CD4-positive, CD25-positive, alpha-beta regulatory T cell (primary cell): Measurements from ENCODE around the gene ANO1. TPM values are rescaled to one million over a fixed set of nuclear protein-coding genes. Genes with fewer than 3 reads are reported as not detected.

Experiments
- ATAC-seq, 2 donors: fragments of 150-1000 bp; cut with Tn5 transposase; one replicate each; pipeline ENCODE4 v1.10.0; 2021; ENCODE audit warnings: low read depth in 2 of 2, moderate number of reproducible peaks in 2 of 2, moderate library complexity in 1 of 2
- DNase-seq, 3 donors: peaks; one replicate each; pipeline versions ENCODE4 v3.0.0 to v3.0.0-alpha.2; 2012 to 2022; ENCODE audit warnings: mixed read lengths in 1 of 3
- H3K27ac ChIP-seq: one replicate; pipeline ENCODE4 v1.7.0; 2013; ENCODE audit warnings: mild to moderate bottlenecking, low read length; ENCODE audit not compliant: insufficient read depth, poor library complexity, severe bottlenecking
- H3K27me3 ChIP-seq: one replicate; pipeline ENCODE4 v1.7.0; 2013; ENCODE audit warnings: low read length; ENCODE audit not compliant: control insufficient read depth, insufficient read depth
- H3K36me3 ChIP-seq: one replicate; pipeline ENCODE4 v1.7.0; 2013; ENCODE audit warnings: mild to moderate bottlenecking, low read length, moderate library complexity; ENCODE audit not compliant: control insufficient read depth, insufficient read depth
- H3K4me1 ChIP-seq: 2 replicates; pipeline ENCODE4 v1.7.0; 2013; ENCODE audit warnings: mild to moderate bottlenecking, low read length; ENCODE audit not compliant: insufficient read depth, control insufficient read depth, poor library complexity, severe bottlenecking
- H3K4me3 ChIP-seq: one replicate; pipeline ENCODE4 v1.7.0; 2013; ENCODE audit warnings: low read depth, mild to moderate bottlenecking, low read length, moderate library complexity
- H3K9me3 ChIP-seq, 2 experiments: 1 replicate in 1 of 2; 2 replicates in 1 of 2; pipeline ENCODE4 v1.7.0; 2013; ENCODE audit warnings: low read length in 2 of 2, mild to moderate bottlenecking in 1 of 2, moderate library complexity in 1 of 2; ENCODE audit not compliant: control insufficient read depth in 2 of 2
- H3K27ac Mint-ChIP-seq, 3 donors: one replicate each; pipeline ENCODE4 v1.8.0; 2020 to 2022; ENCODE audit warnings: mild to moderate bottlenecking in 3 of 3, mixed read lengths in 3 of 3, moderate library complexity in 2 of 3
- H3K27me3 Mint-ChIP-seq: one replicate; pipeline ENCODE4 v1.8.0; 2022; ENCODE audit warnings: mild to moderate bottlenecking, mixed read lengths
- H3K36me3 Mint-ChIP-seq: one replicate; pipeline ENCODE4 v1.8.0; 2020; ENCODE audit warnings: mixed read lengths
- H3K4me1 Mint-ChIP-seq, 4 donors: one replicate each; pipeline ENCODE4 v1.8.0; 2020 to 2022; ENCODE audit warnings: mixed read lengths in 4 of 4, mild to moderate bottlenecking in 1 of 4
- H3K4me3 Mint-ChIP-seq, 4 donors: one replicate each; pipeline ENCODE4 v1.8.0; 2020 to 2022; ENCODE audit warnings: mild to moderate bottlenecking in 4 of 4, mixed read lengths in 4 of 4, moderate library complexity in 3 of 4
- H3K9me3 Mint-ChIP-seq, 7 donors: one replicate each; pipeline ENCODE4 v1.8.0; 2020 to 2022; ENCODE audit warnings: mixed read lengths in 7 of 7, mild to moderate bottlenecking in 3 of 7, moderate library complexity in 2 of 7
- polyA plus RNA-seq, 4 donors: library from polyadenylated mRNA; unstranded; fragments of 300-500 nt; fragmentation: Illumina TruSeq; gene quantifications; one replicate each; pipeline ENCODE4 v1.2.3, GENCODE V29; 2021
- total RNA-seq: library from RNA; stranded (reverse); gene quantifications from one replicate; pipeline ENCODE4 v1.2.3, GENCODE V29; 2022

Gene ANO1
- total and polyA plus RNA-seq, 5 donors from 2014 or later: not detected

GRCh38 chr11:70205049-70205725 lies 127.1 kb downstream of the ANO1 start:
- no peaks in the 10 kb centered on the region for H3K9me3 ChIP-seq
- Mint-ChIP-seq H3K27me3 (peaks cover 7% of the 10 kb centered on the region), H3K36me3 (peaks cover 26% of the 10 kb centered on the region), H3K4me1 (peaks cover 4 to 67% (median 33%) of the 10 kb centered on the region in 4 donors), H3K27ac (peak overlapping the region; percentile 89 to 98 (median 95)), H3K4me3 (peak overlapping the region; percentile 96 to 99 (median 97)), H3K9me3 (peaks cover 0 to 2% (median 0%) of the 10 kb centered on the region in 7 donors)
- no peak for DNase-seq
- peaks cover 41% of the 10 kb centered on the region for H3K36me3 ChIP-seq
- no peaks in the 10 kb centered on the region for H3K27me3 ChIP-seq
- ATAC-seq: no peak
- peak overlapping the region; percentile 98 for H3K4me3 ChIP-seq
- peak overlapping the region; percentile 88 for H3K27ac ChIP-seq
- peaks cover 38% of the 10 kb centered on the region for H3K4me1 ChIP-seq

- Mint-ChIP-seq H3K27ac (peak overlapping the region in 2 of 3 donors; percentile 95 to 98), H3K9me3 (peaks cover 0 to 2% (median 0%) of the 10 kb centered on the region in 7 donors), H3K4me1 (peaks cover 5 to 68% (median 33%) of the 10 kb centered on the region in 4 donors), H3K4me3 (peak overlapping the region; percentile 96 to 99 (median 97)), H3K27me3 (peaks cover 7% of the 10 kb centered on the region), H3K36me3 (peaks cover 28% of the 10 kb centered on the region)
- no peaks in the 10 kb centered on the region for H3K27me3 ChIP-seq
- ATAC-seq (no peak), DNase-seq (peak in 1 of 3 donors; percentile 44)
- peaks cover 38% of the 10 kb centered on the region for H3K4me1 ChIP-seq
- H3K9me3 ChIP-seq: no peaks in the 10 kb centered on the region
- no peak overlapping the region for H3K27ac ChIP-seq
- H3K36me3 ChIP-seq: peaks cover 45% of the 10 kb centered on the region
- H3K4me3 ChIP-seq: peak overlapping the region; percentile 98
These were observed 127.6 kb downstream of the ANO1 start for GRCh38 chr11:70205766-70206165.

GRCh38 chr11:70206226-70206981 lies 128.3 kb downstream of the ANO1 start:
- Histone ChIP-seq H3K36me3 (peaks cover 45% of the 10 kb centered on the region), H3K4me1 (peaks cover 38% of the 10 kb centered on the region), H3K27ac (no peak overlapping the region), H3K9me3 (no peaks in the 10 kb centered on the region), H3K4me3 (no peak overlapping the region), H3K27me3 (no peaks in the 10 kb centered on the region)
- Mint-ChIP-seq H3K9me3 (peaks cover 0 to 2% (median 0%) of the 10 kb centered on the region in 7 donors), H3K4me1 (peaks cover 5 to 68% (median 33%) of the 10 kb centered on the region in 4 donors), H3K27ac (peak overlapping the region in 2 of 3 donors; percentile 95 to 98), H3K4me3 (peak overlapping the region in 2 of 4 donors; percentile 96 to 98), H3K36me3 (peaks cover 28% of the 10 kb centered on the region), H3K27me3 (peaks cover 7% of the 10 kb centered on the region)
- no peak for DNase-seq
- no peak for ATAC-seq

GRCh38 chr11:70206982-70207376 lies 128.9 kb downstream of the ANO1 start:
- peak overlapping the region in 2 of 4 donors; percentile 21 to 96 for H3K4me3 Mint-ChIP-seq
- H3K9me3 ChIP-seq: no peaks in the 10 kb centered on the region
- H3K9me3 Mint-ChIP-seq: peaks cover 0 to 2% (median 0%) of the 10 kb centered on the region in 7 donors
- H3K27ac Mint-ChIP-seq: peak overlapping the region in 1 of 3 donors; percentile 36
- H3K36me3 Mint-ChIP-seq: peaks cover 28% of the 10 kb centered on the region
- DNase-seq (no peak), ATAC-seq (no peak)
- no peaks in the 10 kb centered on the region for H3K27me3 ChIP-seq
- no peak overlapping the region for H3K4me3 ChIP-seq
- peaks cover 45% of the 10 kb centered on the region for H3K36me3 ChIP-seq
- H3K27me3 Mint-ChIP-seq: peaks cover 7% of the 10 kb centered on the region
- peaks cover 5 to 68% (median 33%) of the 10 kb centered on the region in 4 donors for H3K4me1 Mint-ChIP-seq
- H3K4me1 ChIP-seq: peaks cover 38% of the 10 kb centered on the region
- H3K27ac ChIP-seq: no peak overlapping the region

GRCh38 chr11:70207531-70208131 lies 129.5 kb downstream of the ANO1 start:
- peak overlapping the region in 1 of 3 donors; percentile 36 for H3K27ac Mint-ChIP-seq
- peak overlapping the region in 2 of 4 donors; percentile 21 to 96 for H3K4me3 Mint-ChIP-seq
- no peak for DNase-seq
- Histone ChIP-seq H3K4me1 (peaks cover 38% of the 10 kb centered on the region), H3K36me3 (peaks cover 45% of the 10 kb centered on the region), H3K27me3 (no peaks in the 10 kb centered on the region), H3K4me3 (no peak overlapping the region), H3K9me3 (no peaks in the 10 kb centered on the region), H3K27ac (no peak overlapping the region)
- ATAC-seq: no peak
- H3K9me3 Mint-ChIP-seq: peaks cover 0 to 2% (median 0%) of the 10 kb centered on the region in 7 donors
- H3K4me1 Mint-ChIP-seq: peaks cover 5 to 65% (median 31%) of the 10 kb centered on the region in 4 donors
- H3K36me3 Mint-ChIP-seq: peaks cover 28% of the 10 kb centered on the region
- H3K27me3 Mint-ChIP-seq: peaks cover 4% of the 10 kb centered on the region

GRCh38 chr11:70209391-70209912 lies 131.3 kb downstream of the ANO1 start:
- DNase-seq (no peak), ATAC-seq (no peak)
- H3K4me3 ChIP-seq: no peak overlapping the region
- H3K36me3 ChIP-seq: peaks cover 45% of the 10 kb centered on the region
- H3K27ac ChIP-seq: no peak overlapping the region
- peak overlapping the region in 1 of 3 donors; percentile 42 for H3K27ac Mint-ChIP-seq
- H3K9me3 ChIP-seq: no peaks in the 10 kb centered on the region
- H3K9me3 Mint-ChIP-seq: no peaks in the 10 kb centered on the region
- peaks cover 4% of the 10 kb centered on the region for H3K27me3 Mint-ChIP-seq
- peaks cover 5 to 54% (median 24%) of the 10 kb centered on the region in 4 donors for H3K4me1 Mint-ChIP-seq
- H3K36me3 Mint-ChIP-seq: peaks cover 28% of the 10 kb centered on the region
- no peaks in the 10 kb centered on the region for H3K27me3 ChIP-seq
- peaks cover 22% of the 10 kb centered on the region for H3K4me1 ChIP-seq
- peak overlapping the region in 2 of 4 donors; percentile 12 to 16 for H3K4me3 Mint-ChIP-seq

- DNase-seq: no peak
- H3K4me1 Mint-ChIP-seq: peaks cover 5 to 48% (median 21%) of the 10 kb centered on the region in 4 donors
These were observed 132.0 kb downstream of the ANO1 start for GRCh38 chr11:70210051-70210501.

More at GRCh38 chr11:70210051-70210501, 132.0 kb downstream of the ANO1 start:
- Mint-ChIP-seq H3K36me3 (peaks cover 28% of the 10 kb centered on the region), H3K27ac (no peak overlapping the region), H3K27me3 (peaks cover 4% of the 10 kb centered on the region), H3K4me3 (peak overlapping the region in 2 of 4 donors; percentile 16 to 54), H3K9me3 (no peaks in the 10 kb centered on the region)
- peaks cover 16% of the 10 kb centered on the region for H3K4me1 ChIP-seq
- no peaks in the 10 kb centered on the region for H3K9me3 ChIP-seq
- H3K27me3 ChIP-seq: no peaks in the 10 kb centered on the region
- H3K4me3 ChIP-seq: no peak overlapping the region
- ATAC-seq: no peak
- peaks cover 44% of the 10 kb centered on the region for H3K36me3 ChIP-seq
- no peak overlapping the region for H3K27ac ChIP-seq
